Measurements from ENCODE around the gene ARHGAP26.
"Not testable (repeated sequence)": the region's sequence is repeated elsewhere in the genome, so short reads cannot be mapped to it uniquely, and the experiment has no call there.

Gene ARHGAP26

DNA sequence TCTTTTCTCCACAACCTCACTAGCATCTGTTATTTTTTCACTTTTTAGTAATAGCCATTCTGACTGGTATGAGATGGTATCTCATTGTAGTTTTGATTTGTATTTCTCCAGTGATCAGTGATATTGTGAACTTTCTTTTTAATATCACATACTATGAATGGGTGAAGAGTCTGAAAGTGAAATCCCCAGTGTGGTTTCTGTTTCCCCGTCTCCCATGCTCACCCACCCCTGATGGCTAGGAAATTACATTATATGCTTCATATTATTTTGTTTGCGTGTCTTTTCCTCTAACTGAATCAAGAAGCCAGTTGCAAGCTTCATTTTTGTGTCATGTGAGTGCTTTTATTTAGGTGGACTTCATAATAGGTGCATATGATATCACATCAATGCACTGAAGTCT lies 171.1 kb downstream of the ARHGAP26 start:
- DNase-seq = no peak

DNA sequence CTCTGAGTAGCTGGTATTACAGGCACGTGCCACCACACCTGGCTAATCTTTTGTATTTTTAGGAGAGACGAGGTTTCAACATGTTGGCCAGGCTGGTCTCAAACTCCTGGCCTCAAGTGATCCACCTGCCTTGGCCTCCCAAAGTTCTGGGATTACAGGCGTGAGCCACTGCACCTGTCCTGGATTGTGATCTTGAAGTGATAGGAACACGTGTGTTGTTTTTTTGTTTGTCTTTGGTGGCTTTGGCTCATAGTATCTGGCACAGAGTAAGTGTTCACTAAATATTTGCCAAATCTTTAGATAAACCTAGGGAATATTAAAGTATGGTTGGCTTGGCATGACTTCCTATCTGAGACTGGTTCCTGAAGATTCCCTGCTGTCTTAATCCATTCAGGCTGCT lies 172.7 kb downstream of the ARHGAP26 start:
- no peak for DNase-seq

DNA sequence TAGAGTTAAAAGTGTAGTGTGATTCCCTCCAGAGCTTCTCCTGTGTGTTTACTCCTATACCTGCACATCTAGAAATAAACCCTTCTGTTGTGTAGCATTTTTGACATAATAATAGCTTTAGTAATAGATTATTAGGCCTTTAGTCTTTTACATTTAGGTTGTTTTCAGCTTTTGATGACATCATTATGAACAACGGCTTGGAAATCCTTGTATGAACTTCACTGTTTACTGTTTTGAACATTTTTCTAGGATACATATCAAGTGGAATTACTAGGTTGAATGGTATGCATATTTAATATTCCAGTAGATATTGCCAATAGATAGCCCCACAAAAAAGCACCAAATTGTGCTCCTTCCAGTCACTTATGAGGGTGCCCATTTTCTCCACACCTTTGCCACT lies 174.0 kb downstream of the ARHGAP26 start:
- DNase-seq = no peak

DNA sequence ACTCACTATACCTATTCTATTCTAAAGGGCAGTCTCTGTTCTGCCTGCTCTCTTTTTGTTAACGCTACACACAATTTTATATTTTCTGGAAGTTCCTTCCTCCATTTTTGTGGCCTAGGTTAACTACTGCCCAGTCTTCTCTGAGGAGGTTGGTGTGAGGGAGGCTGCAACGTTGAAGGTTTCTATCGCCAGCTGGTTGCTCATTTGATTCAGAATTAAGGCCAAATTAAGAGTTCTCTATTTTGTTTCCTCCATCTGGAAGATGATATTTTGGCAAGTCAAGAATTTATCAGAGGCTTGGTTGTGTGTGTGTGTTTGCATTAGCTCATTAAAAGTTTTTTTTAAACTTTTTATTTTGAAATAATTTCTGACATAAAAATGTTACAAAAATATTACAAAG lies 175.1 kb downstream of the ARHGAP26 start:
- no peak for DNase-seq

DNA sequence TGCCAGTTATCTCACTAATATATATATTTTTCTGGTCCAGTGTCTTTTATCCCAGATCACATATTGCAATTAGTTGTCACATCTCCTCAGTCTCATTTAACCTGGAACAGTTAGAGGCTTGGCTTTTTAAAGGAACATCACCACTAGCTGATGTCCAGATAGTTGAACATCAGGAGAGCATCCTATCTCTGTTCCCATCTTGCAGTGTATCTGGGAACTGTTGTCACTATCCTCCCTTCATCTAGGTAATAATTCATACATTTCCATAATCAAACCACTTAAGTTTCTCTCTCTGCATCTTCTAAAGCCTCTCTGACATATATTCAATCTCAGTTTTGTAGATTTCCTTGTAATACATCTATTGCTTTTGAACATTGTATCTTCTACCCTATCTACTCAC lies 175.7 kb downstream of the ARHGAP26 start:
- no peak for DNase-seq

DNA sequence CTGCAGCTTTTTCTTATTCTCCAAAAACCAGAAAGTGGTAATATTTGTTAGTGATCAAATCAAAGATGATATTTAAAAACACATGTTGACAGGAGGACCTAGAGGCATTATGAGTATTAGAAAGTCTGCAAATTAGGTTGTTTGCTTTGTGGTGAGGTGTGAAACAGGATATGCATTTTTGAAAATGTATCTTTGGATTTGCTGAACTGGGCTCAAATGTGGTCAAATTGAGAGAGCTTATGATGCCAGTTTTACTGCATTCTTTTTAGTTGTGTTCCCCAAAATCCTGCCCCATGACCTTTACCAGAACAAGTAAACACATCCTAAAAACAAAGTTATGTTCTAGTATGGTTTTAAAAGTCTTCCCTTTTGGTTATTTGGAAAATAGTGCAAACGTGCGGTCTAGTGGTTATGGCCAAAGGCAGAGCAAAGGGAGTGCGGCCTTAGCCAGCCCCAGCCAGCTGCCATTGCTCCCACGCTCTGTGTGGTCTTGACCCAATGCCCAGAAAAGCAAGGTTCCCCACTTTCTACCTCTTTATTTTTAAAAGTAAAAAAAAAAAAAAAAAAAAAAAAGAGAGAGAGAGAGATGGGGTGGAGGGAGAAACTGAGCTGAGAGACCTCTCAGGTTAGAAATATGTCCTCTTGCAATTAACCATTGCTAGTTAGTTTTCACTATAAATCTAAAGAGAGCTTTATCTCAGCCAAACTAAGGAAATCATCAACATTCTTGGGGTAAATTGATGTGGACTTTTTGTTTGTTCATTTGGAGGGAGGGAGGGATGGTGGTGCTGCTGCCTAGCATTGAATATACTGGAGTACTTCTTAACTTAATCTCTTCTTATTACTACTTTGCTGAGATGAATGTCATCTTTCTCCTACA lies 176.6 kb downstream of the ARHGAP26 start:
- DNase-seq = no peak

DNA sequence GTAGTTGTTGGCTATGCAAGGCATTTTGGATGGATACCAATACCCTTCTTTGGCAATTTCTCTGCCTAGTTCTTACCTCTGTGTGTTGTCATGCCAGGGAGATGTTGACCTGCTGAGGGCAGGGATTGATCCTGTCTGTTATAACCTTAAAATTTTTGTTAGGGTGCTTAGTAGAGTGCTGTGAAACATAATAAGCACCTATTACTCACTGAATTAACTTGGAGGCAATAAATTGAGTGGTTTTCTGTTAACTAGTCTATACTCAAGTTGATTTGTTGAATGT lies 177.2 kb downstream of the ARHGAP26 start:
- no peak for DNase-seq

DNA sequence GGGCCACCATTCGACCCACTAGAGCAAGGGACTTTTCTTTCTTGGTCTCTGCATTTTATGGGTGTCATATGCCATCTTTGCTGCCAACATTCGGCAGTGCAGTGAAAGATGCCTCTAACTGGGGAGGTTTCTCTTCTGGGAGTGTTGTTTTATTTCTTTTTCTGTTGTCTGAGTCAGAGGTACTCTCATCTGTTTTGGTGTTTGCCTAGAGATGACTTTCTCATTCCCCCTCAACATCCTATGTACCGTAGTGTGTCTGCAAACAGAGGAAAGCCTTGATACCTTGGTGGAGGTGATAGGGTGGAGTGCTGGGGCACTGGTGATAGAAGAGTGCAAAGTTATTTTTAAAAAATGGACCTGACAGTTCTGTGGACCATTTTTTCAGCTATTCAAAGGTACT lies 182.1 kb downstream of the ARHGAP26 start:
- DNase-seq = no peak

DNA sequence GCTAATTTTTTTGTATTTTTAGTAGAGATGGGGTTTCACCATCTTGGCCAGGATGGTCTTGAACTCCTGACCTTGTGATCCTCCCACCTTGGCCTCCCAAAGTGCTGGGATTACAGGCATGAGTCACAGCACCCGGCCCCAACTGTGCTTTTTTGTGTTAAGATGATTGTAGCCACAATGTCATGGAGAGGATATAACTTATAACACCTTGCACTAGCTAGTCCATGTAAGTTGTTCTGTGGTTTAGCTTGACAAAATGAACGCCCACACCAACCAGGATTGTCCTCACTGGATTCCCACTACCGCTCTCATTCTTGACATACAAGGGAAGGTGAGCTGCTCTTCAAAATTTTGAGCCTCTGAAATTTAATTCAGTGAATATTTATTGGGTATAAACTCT lies 182.7 kb downstream of the ARHGAP26 start:
- DNase-seq = not testable (repeated sequence)

DNA sequence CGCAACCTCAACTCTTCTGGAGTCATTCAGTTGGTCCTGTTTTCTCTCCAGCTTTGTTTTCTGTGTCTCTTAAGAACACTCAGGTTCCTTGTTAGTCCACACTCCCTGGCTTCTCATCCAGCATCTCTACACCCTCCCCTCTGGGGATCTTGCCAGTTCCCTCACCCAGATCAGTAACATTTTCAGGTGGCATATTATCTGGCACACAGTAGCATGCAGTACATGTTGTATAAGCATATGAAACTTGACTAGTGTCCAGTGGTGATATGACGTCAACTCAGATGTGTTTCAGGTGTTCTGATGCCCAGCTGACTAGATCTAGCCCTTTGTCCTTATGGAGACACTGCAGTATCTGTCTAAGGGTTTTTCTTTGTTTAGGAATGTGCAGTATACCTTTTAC lies 184.3 kb downstream of the ARHGAP26 start:
- no peak for DNase-seq

DNA sequence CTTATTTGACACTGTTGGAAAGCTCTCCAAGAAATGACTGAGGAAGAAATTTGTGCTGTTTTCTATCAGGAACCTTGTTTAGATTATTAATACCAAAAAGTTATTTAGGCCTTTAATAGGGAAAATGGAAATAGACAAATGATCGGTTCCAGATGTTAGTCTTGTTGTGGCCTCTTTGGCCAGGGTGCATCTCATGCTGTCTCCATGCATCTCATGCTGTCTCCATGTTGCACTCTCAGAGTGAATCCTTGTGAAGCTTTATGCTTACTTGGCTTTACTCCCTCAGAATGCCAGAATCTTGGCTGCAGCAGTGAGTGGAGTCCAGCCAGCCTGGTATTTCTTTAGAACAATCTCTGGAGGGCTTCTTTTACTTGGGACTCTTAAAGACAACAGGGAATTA lies 185.5 kb downstream of the ARHGAP26 start:
- DNase-seq = no peak

DNA sequence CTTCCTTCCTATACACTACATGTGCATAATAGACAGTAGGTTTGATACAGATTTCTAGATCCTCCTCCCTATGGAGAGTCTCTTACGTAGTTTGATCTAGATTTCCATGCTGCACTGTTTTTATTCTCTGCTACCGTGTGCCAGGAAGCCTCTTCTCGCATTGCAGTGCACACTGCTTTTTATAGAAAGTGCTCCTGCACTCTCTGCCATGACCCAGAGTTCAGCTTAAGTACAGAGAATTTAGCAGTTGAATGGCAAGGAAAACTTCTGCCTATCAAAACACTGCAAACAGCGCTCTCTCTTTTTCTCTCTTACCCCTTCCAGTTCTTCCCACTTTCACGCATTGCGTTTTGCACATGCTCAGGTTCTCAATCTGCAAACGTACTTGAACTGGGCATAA lies 187.4 kb downstream of the ARHGAP26 start:
- no peak for DNase-seq

DNA sequence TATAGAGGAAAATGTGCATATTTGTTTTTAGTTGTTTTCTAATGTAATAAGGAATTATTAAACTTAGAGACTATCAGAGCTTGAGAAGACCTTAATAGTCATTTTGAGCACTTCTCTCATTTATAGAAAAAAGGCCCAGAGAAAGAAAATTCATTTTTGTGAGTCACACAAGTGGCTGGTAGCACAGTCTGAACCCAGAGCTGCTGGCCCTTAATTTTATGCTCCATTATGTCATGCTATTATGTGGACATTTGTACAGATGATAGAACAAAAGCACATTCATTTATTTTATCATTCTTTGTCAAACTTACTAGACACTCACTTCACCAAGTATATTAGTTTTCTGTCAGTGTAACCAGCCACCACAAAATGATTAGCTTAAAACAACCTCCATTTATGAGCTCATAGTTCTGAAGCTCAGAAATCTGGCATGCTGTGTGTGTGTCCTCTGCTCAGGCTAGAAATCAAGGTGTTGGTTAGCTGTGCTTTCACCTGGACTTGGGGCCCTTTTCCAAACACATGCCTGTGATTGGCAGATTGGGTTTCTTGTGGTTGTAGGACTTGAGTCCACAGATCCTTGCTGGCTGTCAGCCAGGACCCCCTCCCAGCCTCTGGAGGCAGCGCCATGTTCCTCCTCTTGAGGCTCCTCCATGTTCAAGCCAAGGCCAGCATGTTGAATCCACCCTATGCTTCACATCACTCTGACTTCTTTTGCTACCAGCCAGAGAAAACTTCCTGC lies 188.9 kb downstream of the ARHGAP26 start:
- no peak for DNase-seq

DNA sequence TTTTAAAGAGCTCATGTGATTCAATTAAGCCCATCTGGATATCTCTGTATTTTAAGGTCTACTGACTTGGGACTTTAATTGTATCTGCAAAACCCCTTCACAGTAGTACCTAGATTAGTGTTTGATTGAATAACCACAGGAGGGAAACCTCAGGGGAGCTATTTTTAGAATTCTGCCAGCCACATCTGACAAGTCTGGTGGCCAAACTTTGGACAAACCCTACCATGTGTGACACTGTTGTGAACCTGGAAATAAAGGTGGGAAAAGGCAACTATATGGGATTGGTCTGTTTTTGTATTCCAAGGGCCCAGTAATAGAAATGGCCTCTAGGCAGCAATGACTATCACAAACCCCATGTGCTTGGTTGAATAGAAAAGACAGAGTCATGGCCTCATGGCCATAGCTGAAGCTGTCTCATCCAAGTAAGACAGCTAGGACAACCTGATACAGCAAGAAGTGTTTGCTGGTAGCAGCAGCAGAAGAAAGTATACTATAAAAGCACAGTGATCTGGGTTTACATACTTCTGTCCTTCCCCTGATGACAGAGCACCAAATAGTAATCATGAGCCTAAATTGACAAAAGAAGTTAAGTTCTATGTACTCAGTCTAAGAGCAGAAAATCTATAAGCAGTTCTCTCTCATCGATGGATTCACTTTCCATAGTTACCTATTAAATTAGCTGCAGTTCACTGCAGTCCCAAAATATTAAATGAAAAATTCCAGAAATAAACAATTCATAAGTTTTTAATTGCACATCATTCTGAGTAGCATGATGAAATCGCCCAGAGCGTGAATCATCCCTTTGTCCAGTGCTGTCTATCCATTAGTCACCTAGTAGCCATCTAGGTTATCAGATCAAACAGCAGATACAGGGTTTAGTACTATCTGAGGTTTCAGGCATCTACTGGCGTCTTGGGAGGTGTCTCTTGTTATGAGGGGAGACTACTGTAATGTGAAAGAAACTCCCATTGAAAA lies 189.8 kb downstream of the ARHGAP26 start:
- no peak for DNase-seq

DNA sequence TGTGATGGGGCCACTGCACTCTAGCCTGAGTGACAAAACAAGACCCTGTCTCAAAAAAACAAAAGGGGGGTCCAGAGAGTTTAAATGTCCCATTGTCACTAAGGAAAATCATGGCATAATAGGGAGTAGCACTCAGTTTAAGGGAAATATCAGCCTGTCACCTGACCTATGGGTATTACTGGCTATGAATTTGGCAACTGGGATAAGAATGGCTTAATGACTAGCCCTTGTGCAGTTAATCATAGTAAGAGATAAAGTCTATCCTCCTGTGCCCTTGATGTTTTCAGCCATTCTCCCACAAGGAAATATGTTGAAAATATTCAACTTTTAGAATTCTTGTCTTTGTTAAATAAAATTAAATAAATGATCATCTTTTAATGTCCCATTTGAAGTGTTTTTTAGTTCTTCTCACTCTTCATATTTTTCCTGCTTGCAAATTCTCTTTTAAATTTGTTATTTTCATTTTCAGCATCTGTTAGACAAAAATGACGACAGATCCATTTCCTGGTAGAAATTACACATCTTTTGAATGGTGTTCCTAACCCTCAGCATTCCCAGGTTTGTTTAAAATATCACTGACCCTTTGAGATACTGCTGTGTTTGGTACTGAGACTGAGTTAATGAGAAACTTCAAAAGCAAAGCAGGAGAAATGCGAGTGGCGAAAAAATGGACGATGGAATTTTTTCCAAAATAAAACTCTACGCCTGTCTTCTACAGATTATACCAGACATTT lies 191.4 kb downstream of the ARHGAP26 start:
- DNase-seq = no peak

DNA sequence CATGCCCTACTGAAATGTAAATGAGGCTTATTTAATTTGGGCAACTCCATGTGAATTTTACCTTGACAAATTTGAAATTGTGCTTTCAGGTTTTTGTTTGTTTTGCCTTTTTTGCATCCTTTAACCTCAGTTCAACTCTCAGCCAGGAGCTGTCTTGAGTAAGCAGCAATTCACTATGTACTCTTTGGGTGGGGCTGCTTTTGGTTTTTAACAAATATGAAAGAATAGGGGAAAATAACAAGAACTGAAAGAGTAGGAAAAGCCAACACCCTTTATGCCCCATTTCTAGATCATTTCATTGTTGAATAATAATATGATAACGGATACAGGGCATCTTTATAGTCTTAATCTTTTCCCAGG lies 192.0 kb downstream of the ARHGAP26 start:
- no peak for DNase-seq

DNA sequence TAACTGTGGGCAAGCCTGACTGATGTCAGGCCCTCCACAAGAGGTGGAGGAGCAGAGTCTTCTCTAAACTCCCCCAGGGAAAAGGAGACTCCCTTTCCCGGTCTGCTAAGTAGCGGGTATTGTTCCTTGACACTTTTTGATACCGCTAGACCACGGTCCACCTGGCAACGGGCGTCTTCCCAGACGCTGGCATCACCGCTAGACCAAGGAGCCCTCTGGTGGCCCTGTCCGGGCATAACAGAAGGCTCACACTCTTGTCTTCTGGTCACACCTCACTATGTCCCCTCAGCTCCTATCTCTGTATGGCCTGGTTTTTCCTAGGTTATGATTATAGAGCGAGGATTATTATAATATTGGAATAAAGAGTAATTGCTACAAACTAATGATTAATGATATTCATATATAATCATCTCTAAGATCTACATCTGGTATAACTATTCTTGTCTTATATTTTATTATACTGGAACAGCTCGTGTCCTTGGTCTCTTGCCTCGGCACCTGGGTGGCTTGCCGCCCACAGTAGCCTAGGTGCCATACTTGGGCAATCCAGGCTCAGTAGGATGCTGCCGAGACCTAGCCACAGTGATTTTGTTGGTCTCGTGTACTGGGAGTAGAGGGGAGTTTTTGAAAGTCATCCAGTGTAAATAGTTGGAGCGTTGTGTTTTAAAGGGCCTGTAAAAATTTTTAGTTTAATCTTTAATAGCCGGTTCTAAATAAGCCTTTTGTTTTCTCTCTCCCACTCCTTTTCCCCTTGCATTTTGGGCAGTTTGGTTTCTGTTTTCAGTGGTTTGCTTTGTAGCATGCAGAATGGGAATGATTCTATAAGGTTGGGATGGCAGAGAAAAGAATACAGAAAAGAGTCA lies 195.3 kb downstream of the ARHGAP26 start:
- DNase-seq = not testable (repeated sequence)

DNA sequence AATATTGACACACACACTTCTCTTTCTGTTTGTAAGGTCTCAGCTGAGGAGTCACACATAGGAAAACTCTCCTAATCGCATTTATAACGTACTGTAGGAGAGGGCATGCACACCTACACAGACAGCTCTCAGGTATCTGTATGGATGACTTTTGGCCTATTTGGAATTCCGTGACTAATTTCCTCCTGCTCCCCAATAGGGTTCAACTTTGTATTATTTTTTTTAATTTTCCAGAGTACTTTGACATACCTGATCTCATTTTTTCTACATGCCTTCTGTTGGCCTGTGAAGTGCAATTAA lies 195.9 kb downstream of the ARHGAP26 start:
- no peak for DNase-seq

DNA sequence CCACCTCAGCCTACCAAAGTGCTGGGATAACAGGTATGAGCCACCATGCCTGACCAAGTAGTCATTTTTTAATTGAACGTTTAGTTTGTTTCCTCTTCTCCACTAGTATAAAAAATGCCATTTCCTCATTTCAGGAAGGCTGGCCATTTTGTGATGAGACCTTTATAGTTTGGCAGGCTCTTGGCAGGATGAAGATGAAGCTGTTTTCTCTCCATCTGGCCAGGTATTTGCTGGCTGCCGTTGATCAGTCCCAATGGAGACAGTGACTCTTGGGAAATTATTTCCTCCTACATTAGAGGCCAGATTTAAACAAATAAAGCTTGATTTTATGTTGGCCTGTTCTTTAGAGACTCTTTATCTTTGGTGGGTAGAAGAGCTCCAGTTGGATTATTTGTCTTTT lies 199.0 kb downstream of the ARHGAP26 start:
- DNase-seq = no peak

DNA sequence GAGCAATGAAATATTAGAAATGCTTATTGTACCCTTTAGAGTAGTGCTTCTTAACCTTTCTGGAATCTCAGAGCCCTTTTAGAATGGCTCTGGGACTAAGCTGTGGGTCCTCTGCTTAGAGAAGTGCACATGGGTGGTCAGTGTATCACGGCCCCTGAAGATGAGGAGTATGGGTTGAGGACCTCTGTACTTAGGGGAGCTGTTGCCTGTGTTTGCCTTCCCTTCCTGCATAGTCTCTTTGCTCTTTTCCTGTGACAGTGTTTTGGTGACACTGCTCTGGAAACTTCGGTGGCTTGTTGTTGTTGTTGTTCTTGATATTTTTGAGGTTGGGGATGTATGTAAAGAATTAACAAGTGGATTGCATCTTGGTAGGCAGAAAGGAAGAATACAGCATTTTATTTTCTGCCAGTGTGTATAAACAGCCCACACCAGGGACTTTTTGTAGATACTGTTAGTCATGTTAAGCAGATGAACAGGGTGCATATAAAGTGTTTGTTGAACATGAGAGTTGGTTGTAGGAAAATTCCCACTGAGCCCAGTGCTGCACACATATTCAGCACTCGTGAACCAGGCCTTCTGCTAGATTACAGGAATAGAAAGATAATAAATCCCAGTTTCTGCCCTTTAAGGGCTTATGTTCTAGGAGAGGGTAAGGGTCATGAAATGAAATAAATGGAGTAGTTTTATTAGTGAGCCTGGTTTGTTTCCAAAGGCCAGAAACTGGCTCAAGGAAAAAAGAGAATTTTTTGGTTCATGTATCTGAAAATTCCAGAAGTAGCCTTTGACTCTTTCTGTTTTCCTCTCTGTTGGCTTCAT lies 199.7 kb downstream of the ARHGAP26 start:
- no peak for DNase-seq

DNA sequence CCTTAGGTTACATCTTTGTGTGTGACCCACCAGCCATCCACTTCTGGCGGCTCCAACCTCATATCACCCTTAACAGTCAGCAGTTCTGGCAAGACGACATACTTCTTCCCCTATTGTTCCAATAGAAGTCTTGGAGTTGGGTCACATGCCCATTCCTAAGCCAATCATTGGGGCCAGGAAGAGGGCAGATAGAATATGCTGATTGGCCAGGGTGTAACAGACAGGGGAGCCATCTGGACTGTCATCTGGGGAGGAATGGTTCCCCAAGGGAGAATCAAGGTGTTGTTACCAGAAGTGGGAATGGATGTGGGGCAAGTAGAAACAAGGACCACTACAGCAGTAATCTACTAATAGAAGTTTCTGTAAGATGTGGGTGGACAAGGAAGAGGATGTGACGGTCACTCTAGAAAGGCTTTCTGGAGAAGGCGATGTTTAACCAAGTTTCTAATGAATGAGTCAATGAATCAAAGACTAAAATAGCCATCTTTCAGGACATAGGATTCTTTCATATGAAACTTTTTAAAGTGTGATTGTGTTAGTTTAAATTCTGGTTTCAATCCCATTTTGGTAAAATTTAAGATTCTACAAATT lies 200.4 kb downstream of the ARHGAP26 start:
- DNase-seq = no peak
